H9 (cell line): Measurements from ENCODE around the gene WDR27. TPM values are rescaled to one million over a fixed set of nuclear protein-coding genes. Genes with fewer than 3 reads are reported as not detected.

Experiments
- DNase-seq: peaks from one replicate; pipeline ENCODE4 v3.0.0-alpha.2; 2017
- H2AFZ ChIP-seq: one replicate; pipeline ENCODE4 v1.6.1; 2013; ENCODE audit warnings: mild to moderate bottlenecking, low read length, control low read depth, moderate library complexity
- H2AK5ac ChIP-seq: 2 replicates; pipeline ENCODE4 v1.6.1; 2013; ENCODE audit warnings: low read length, control low read depth, mixed read lengths; ENCODE audit not compliant: insufficient read length
- H2BK120ac ChIP-seq: one replicate; pipeline ENCODE4 v1.6.1; 2013; ENCODE audit warnings: low read depth, mild to moderate bottlenecking, low read length, control low read depth, inconsistent platforms; ENCODE audit not compliant: poor library complexity, severe bottlenecking
- H2BK12ac ChIP-seq: 2 replicates; pipeline ENCODE4 v1.6.1; 2013; ENCODE audit warnings: low read length, control low read depth, mixed read lengths, low read depth; ENCODE audit not compliant: insufficient read length
- H2BK15ac ChIP-seq: 2 replicates; pipeline ENCODE4 v1.6.1; 2013; ENCODE audit warnings: low read depth, low read length, control low read depth
- H2BK20ac ChIP-seq: one replicate; pipeline ENCODE4 v1.6.1; 2013; ENCODE audit warnings: low read depth, mild to moderate bottlenecking, low read length, control low read depth, inconsistent platforms; ENCODE audit not compliant: poor library complexity, severe bottlenecking
- H2BK5ac ChIP-seq: 2 replicates; pipeline ENCODE4 v1.6.1; 2013; ENCODE audit warnings: low read length, control low read depth, mixed read lengths; ENCODE audit not compliant: insufficient read length
- H3K14ac ChIP-seq: 2 replicates; pipeline ENCODE4 v1.6.1; 2013; ENCODE audit warnings: low read length, control low read depth; ENCODE audit not compliant: insufficient read depth
- H3K18ac ChIP-seq: 2 replicates; pipeline ENCODE4 v1.6.1; 2013; ENCODE audit warnings: low read depth, mild to moderate bottlenecking, mixed read lengths, low read length, control low read depth; ENCODE audit not compliant: insufficient read length
- H3K23ac ChIP-seq: 2 replicates; pipeline ENCODE4 v1.6.1; 2013; ENCODE audit warnings: low read length, control low read depth, mixed read lengths, low read depth; ENCODE audit not compliant: insufficient read length
- H3K23me2 ChIP-seq: 2 replicates; pipeline ENCODE4 v1.6.1; 2013; ENCODE audit warnings: low read depth, mild to moderate bottlenecking, mixed read lengths, low read length, control low read depth; ENCODE audit not compliant: insufficient read length, poor library complexity, severe bottlenecking
- H3K27ac ChIP-seq: 2 replicates; pipeline ENCODE4 v1.5.1; 2013; ENCODE audit warnings: low read length, control low read depth, mixed read lengths, low read depth; ENCODE audit not compliant: insufficient read length
- H3K27me3 ChIP-seq: 2 replicates; pipeline ENCODE4 v1.6.1; 2013; ENCODE audit warnings: low read length, control low read depth, inconsistent platforms; ENCODE audit not compliant: insufficient read depth
- H3K4ac ChIP-seq: 2 replicates; pipeline ENCODE4 v1.6.1; 2013; ENCODE audit warnings: low read depth, mild to moderate bottlenecking, control low read depth, inconsistent platforms, low read length, moderate library complexity
- H3K4me1 ChIP-seq: 2 replicates; pipeline ENCODE4 v1.6.1; 2013; ENCODE audit warnings: low read length, control low read depth, inconsistent platforms; ENCODE audit not compliant: insufficient read depth
- H3K4me2 ChIP-seq: 2 replicates; pipeline ENCODE4 v1.6.1; 2013; ENCODE audit warnings: low read length, control low read depth, mixed read lengths; ENCODE audit not compliant: insufficient read length, insufficient read depth
- H3K56ac ChIP-seq: 2 replicates; pipeline ENCODE4 v1.6.1; 2013; ENCODE audit warnings: low read depth, mild to moderate bottlenecking, mixed read lengths, low read length, control low read depth; ENCODE audit not compliant: insufficient read length
- H3K79me1 ChIP-seq: 2 replicates; pipeline ENCODE4 v1.6.1; 2013; ENCODE audit warnings: low read depth, mild to moderate bottlenecking, moderate library complexity, low read length, control low read depth, inconsistent platforms; ENCODE audit not compliant: insufficient read depth, poor library complexity, severe bottlenecking
- H3K79me2 ChIP-seq: 2 replicates; pipeline ENCODE4 v1.6.1; 2013; ENCODE audit warnings: low read length, control low read depth, inconsistent platforms; ENCODE audit not compliant: insufficient read depth
- H3K9ac ChIP-seq: 2 replicates; pipeline ENCODE4 v1.6.1; 2013; ENCODE audit warnings: low read length, control low read depth, mixed read lengths; ENCODE audit not compliant: insufficient read length; ENCODE audit errors: extremely low read depth
- H3K9me3 ChIP-seq: one replicate; pipeline ENCODE4 v1.6.1; 2013; ENCODE audit warnings: low read depth, low read length, inconsistent platforms; ENCODE audit not compliant: control insufficient read depth
- H3T11ph ChIP-seq: one replicate; pipeline ENCODE4 v1.6.1; 2013; ENCODE audit warnings: mild to moderate bottlenecking, low read length, control low read depth, inconsistent platforms
- H4K20me1 ChIP-seq: one replicate; pipeline ENCODE4 v1.6.1; 2013; ENCODE audit not compliant: control insufficient read depth, insufficient read length, insufficient read depth
- H4K5ac ChIP-seq: 2 replicates; pipeline ENCODE4 v1.6.1; 2013; ENCODE audit warnings: low read depth, mild to moderate bottlenecking, mixed read lengths, low read length, control low read depth; ENCODE audit not compliant: insufficient read length
- H4K8ac ChIP-seq: replicated peaks from 2 replicates; pipeline ENCODE4 v1.6.1; 2013; ENCODE audit warnings: low read length, control low read depth, mixed read lengths, low read depth; ENCODE audit not compliant: insufficient read length
- H4K91ac ChIP-seq: 2 replicates; pipeline ENCODE4 v1.6.1; 2013; ENCODE audit warnings: low read depth, mild to moderate bottlenecking, moderate library complexity, mixed read lengths, low read length, control low read depth; ENCODE audit not compliant: insufficient read length
- H3K27ac Mint-ChIP-seq, 3 experiments: 2 replicates in 2 of 3; 3 replicates in 1 of 3; pipeline ENCODE4 v1.8.0; 2020 to 2021; ENCODE audit warnings: mixed read lengths in 3 of 3, mild to moderate bottlenecking in 1 of 3, moderate library complexity in 1 of 3
- H3K27me3 Mint-ChIP-seq: 2 replicates; pipeline ENCODE4 v1.8.0; 2021; ENCODE audit warnings: low read depth, mild to moderate bottlenecking, moderate library complexity, mixed read lengths
- H3K36me3 Mint-ChIP-seq, 3 experiments: 2 replicates in 2 of 3; 3 replicates in 1 of 3; pipeline ENCODE4 v1.8.0; 2020 to 2021; ENCODE audit warnings: low read depth in 3 of 3, mixed read lengths in 3 of 3; ENCODE audit not compliant: insufficient read depth in 1 of 3
- H3K4me1 Mint-ChIP-seq, 2 experiments: 2 replicates each; pipeline ENCODE4 v1.8.0; 2020; ENCODE audit warnings: mixed read lengths in 2 of 2
- H3K4me3 Mint-ChIP-seq, 2 experiments: 2 replicates in 1 of 2; 3 replicates in 1 of 2; pipeline ENCODE4 v1.8.0; 2020 to 2021; ENCODE audit warnings: mild to moderate bottlenecking in 2 of 2, mixed read lengths in 2 of 2, moderate library complexity in 1 of 2
- H3K9me3 Mint-ChIP-seq, 2 experiments: 2 replicates in 1 of 2; 3 replicates in 1 of 2; pipeline ENCODE4 v1.8.0; 2020; ENCODE audit warnings: mild to moderate bottlenecking in 2 of 2, mixed read lengths in 2 of 2, moderate library complexity in 1 of 2
- CTCF ChIP-seq: fragments of 200-600 bp; sonication (generic); conservative IDR thresholded peaks from 3 replicates; pipeline ENCODE4 v1.8.0; 2021; ENCODE audit warnings: antibody characterized with exemption, mild to moderate bottlenecking
- WGBS: extraction: QIAGEN DNeasy Blood & Tissue Kit; methylation state at CpG from one replicate; pipeline ENCODE4 v1.1.7; 2013; ENCODE audit warnings: missing lambda C conversion rate, low lambda C conversion rate, mixed read lengths; ENCODE audit not compliant: insufficient read length; ENCODE audit errors: extremely low coverage; 5-methylcytosine and 5-hydroxymethylcytosine counted together
- total RNA-seq: library from RNA; stranded (reverse); gene quantifications from 2 replicates; pipeline ENCODE4 v1.2.1, GENCODE V29; 2021

Gene WDR27
- total RNA-seq, 1 experiment from 2014 or later, result 48.7 TPM

GRCh38 chr6:169574420-169574819, 127.4 kb downstream of the WDR27 start:
- Histone ChIP-seq H4K20me1 (no peaks in the 10 kb centered on the region), H2BK12ac (no peak overlapping the region), H3K27me3 (no peaks in the 10 kb centered on the region), H3K23ac (no peak overlapping the region), H3K4me1 (no peaks in the 10 kb centered on the region), H3K9me3 (no peaks in the 10 kb centered on the region), H4K91ac (no peak overlapping the region), H3K9ac (no peak overlapping the region), H2BK20ac (no peak overlapping the region), H3K79me2 (no peaks in the 10 kb centered on the region), H3K56ac (no peak overlapping the region), H2BK15ac (no peak overlapping the region), H3K23me2 (no peaks in the 10 kb centered on the region), H2AFZ (no peak overlapping the region), H4K8ac (no peak overlapping the region), H3K27ac (no peak overlapping the region), H2BK120ac (no peak overlapping the region), H3K18ac (no peak overlapping the region), H3K14ac (no peak overlapping the region; the same call in 1 of the 2 replicates), H3T11ph (no peak overlapping the region), H3K4ac (no peak overlapping the region), H2AK5ac (no peak overlapping the region), H4K5ac (no peak overlapping the region), H2BK5ac (no peak overlapping the region), H3K79me1 (no peaks in the 10 kb centered on the region), H3K4me2 (no peak overlapping the region)
- peaks cover 6 to 18% (median 14%) of the 10 kb centered on the region in 3 experiments for H3K36me3 Mint-ChIP-seq
- TF ChIP-seq CTCF, result no peak
- H3K27me3 Mint-ChIP-seq, result no peaks in the 10 kb centered on the region
- DNase-seq, result no peak
- no peaks in the 10 kb centered on the region for H3K9me3 Mint-ChIP-seq
- WGBS, result no CpG with 5 or more reads among the region's 13 CpGs
- H3K4me1 Mint-ChIP-seq, result no peaks in the 10 kb centered on the region; a peak in 1 of 4 replicates
- H3K27ac Mint-ChIP-seq, result no peak overlapping the region; a peak in 1 of 7 replicates
- H3K4me3 Mint-ChIP-seq, result no peak overlapping the region
